ENCODE results near the gene ZFP90. TPM values are rescaled to one million over a fixed set of nuclear protein-coding genes. Genes with fewer than 3 reads are reported as not detected.

Gene ZFP90
- total RNA-seq, 4 donors from 2014 or later = 5.4 to 30.5 (median 10.6) TPM

DNA sequence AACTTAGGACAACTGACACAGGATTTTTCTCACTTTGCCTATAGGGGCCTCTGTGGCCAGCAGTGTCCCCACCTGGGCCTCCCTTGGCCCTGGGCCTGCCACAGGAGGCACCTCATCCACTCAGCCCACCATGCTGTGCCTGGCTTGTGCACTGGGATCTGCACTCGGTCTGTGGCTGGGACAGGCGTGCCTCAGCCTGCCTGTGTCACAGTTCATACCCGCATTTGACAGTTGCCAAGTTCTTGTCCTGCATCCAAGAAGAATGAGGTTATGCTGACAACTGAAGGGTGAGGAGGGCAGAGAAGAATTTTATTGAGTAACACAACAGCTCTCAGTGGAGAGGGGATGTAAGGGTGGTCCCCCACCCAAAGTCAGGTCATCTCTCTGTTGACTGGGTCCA is 36.0 kb downstream of the ZFP90 start:
- Histone ChIP-seq H3K4me1 (no peaks in the 10 kb centered on the region), H3K27me3 (no peaks in the 10 kb centered on the region), H3K27ac (no peak overlapping the region), H3K36me3 (no peaks in the 10 kb centered on the region), H3K9me3 (peaks cover 0 to 62% (median 21%) of the 10 kb centered on the region in 4 donors), H3K4me3 (no peak overlapping the region)
- no peak for DNase-seq
- no peak for TF ChIP-seq POLR2A (IDR thresholded peaks at IDR 0.05)
- TF ChIP-seq, protein P1, sequence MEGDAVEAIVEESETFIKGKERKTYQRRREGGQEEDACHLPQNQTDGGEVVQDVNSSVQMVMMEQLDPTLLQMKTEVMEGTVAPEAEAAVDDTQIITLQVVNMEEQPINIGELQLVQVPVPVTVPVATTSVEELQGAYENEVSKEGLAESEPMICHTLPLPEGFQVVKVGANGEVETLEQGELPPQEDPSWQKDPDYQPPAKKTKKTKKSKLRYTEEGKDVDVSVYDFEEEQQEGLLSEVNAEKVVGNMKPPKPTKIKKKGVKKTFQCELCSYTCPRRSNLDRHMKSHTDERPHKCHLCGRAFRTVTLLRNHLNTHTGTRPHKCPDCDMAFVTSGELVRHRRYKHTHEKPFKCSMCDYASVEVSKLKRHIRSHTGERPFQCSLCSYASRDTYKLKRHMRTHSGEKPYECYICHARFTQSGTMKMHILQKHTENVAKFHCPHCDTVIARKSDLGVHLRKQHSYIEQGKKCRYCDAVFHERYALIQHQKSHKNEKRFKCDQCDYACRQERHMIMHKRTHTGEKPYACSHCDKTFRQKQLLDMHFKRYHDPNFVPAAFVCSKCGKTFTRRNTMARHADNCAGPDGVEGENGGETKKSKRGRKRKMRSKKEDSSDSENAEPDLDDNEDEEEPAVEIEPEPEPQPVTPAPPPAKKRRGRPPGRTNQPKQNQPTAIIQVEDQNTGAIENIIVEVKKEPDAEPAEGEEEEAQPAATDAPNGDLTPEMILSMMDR (IDR thresholded peaks at IDR 0.05) = no peak

DNA sequence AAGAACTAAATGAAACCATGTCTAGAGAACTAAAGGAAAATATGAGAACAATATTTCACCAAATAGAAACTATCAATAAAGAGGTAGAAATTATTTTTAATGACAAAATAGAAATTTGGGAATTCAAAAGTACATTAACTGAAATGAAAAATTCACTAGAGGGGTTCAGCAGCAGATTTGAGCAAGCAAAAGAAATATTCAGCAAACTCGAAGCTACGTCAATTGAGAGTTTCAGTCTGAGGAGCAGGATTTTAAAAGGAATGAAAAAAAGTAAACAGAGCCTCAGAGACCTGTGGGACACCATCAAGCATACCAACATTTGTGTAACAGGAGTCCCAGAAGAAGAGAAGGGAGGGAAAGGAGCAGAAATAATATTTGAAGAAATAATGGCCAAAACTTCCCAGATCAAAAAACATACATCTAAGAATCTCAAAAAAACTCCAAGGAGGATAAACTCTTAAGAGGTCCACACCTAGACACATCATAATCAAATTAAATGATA is 38.3 kb downstream of the ZFP90 start:
- no peaks in the 10 kb centered on the region for H3K4me1 ChIP-seq
- H3K27me3 ChIP-seq = no peaks in the 10 kb centered on the region
- no peaks in the 10 kb centered on the region for H3K36me3 ChIP-seq
- DNase-seq = no peak
- no peak overlapping the region for H3K27ac ChIP-seq
- peaks cover 0 to 41% (median 18%) of the 10 kb centered on the region in 4 donors for H3K9me3 ChIP-seq
- H3K4me3 ChIP-seq = no peak overlapping the region
- TF ChIP-seq, protein P1 (IDR thresholded peaks at IDR 0.05) = no peak
- no peak for TF ChIP-seq POLR2A (IDR thresholded peaks at IDR 0.05)

- no peak for TF ChIP-seq POLR2A (IDR thresholded peaks at IDR 0.05)
- TF ChIP-seq, protein P1 (IDR thresholded peaks at IDR 0.05) = peak in 4 of 6 experiments; percentile 52 to 67 (median 62)
- Histone ChIP-seq H3K4me3 (no peak overlapping the region), H3K4me1 (peaks cover 0 to 3% (median 0%) of the 10 kb centered on the region in 4 donors), H3K27me3 (no peaks in the 10 kb centered on the region), H3K9me3 (no peaks in the 10 kb centered on the region), H3K27ac (no peak overlapping the region), H3K36me3 (no peaks in the 10 kb centered on the region)
- DNase-seq = peak; percentile 28 to 78 (median 78)
Observed at GRCh38 chr16:68590201-68590994, 51.3 kb downstream of the ZFP90 start.

DNA sequence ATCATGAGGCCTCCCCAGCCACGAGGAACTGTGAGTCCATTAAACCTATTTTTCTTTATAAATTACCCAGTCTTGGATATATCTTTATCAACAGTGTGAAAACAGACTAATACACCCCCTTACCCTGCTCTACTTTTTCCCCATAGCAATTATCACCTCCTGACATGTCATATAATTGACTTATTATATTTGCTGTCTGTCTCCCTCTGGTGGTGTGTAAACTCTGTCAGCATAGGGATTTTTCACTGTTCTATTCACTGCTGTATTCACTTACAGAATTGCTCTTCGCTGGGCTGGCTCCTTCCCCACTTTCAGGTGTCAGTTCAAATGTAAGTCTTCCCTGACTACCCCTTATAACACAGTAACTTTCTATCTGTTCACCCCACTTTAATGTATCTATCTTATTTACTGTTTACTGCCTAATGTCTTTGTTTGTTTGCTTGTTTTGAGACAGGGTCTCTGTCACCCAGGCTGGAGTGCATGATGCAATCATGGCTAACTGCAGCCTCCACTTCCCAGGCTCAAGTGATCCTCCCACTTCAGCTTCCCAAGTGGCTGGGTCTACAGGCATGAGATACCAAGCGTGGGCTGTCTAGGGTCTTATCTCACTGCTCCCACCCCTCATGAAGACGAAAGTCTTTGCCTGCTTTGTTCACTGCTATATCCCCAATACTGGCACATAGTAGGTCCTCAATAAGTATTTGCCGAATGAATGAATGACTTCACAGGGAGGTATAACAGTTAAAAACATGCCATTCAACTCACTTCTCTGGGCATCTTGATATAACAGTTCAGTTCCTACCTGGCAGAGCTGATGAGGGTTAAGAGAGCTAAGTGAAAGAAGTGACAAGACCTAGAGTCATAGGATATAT is 53.6 kb downstream of the ZFP90 start:
- DNase-seq = no peak
- Histone ChIP-seq H3K27ac (no peak overlapping the region), H3K27me3 (no peaks in the 10 kb centered on the region), H3K9me3 (no peaks in the 10 kb centered on the region), H3K36me3 (no peaks in the 10 kb centered on the region), H3K4me3 (no peak overlapping the region), H3K4me1 (peaks cover 0 to 3% (median 0%) of the 10 kb centered on the region in 4 donors)
- TF ChIP-seq POLR2A (IDR thresholded peaks at IDR 0.05) = no peak
- TF ChIP-seq, protein P1 (IDR thresholded peaks at IDR 0.05) = peak in 4 of 6 experiments; percentile 15 to 54 (median 41)

DNA sequence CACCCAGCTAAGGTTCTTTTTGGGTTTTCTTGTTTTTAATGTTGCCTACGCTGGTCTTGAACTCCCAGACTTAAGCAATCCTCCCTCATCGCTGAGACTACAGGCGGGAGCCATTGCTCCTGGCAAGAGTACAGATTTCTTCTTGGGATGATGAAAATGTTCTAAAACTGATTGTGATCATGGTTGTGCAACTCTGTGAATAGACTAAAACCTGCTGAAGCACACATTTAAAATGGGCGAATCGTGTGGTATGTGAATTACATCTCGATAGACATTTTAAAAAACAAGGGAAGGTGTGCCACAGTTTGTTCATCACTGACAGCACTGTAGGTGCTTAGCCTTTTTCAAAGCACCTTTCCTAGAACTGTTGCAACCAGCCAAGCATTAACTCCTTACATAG is 57.2 kb downstream of the ZFP90 start:
- no peak overlapping the region for H3K27ac ChIP-seq
- no peaks in the 10 kb centered on the region for H3K4me1 ChIP-seq
- H3K4me3 ChIP-seq = no peak overlapping the region
- DNase-seq = no peak
- H3K27me3 ChIP-seq = no peaks in the 10 kb centered on the region
- no peak for TF ChIP-seq POLR2A (IDR thresholded peaks at IDR 0.05)
- H3K36me3 ChIP-seq = no peaks in the 10 kb centered on the region
- H3K9me3 ChIP-seq = no peaks in the 10 kb centered on the region
